HG03025 (cell line): ENCODE measurements around the gene PLCB1.
A peak's percentile ranks its signal among the peaks of the same experiment; 100 is the strongest.

Experiments used
- ATAC-seq: cut with Tn5 transposase; IDR thresholded peaks from one replicate; pipeline ENCODE4 v1.9.1; 2021; ENCODE audit warnings: mild to moderate bottlenecking, moderate library complexity; ENCODE audit not compliant: unreplicated experiment, low FRiP score

Gene PLCB1

GRCh38 chr20:8390037-8390433, 258.0 kb downstream of the PLCB1 start:
- ATAC-seq: no peak

GRCh38 chr20:8390500-8390899, 258.4 kb downstream of the PLCB1 start:
- no peak for ATAC-seq

GRCh38 chr20:8393381-8393780, 261.3 kb downstream of the PLCB1 start:
- no peak for ATAC-seq

DNA sequence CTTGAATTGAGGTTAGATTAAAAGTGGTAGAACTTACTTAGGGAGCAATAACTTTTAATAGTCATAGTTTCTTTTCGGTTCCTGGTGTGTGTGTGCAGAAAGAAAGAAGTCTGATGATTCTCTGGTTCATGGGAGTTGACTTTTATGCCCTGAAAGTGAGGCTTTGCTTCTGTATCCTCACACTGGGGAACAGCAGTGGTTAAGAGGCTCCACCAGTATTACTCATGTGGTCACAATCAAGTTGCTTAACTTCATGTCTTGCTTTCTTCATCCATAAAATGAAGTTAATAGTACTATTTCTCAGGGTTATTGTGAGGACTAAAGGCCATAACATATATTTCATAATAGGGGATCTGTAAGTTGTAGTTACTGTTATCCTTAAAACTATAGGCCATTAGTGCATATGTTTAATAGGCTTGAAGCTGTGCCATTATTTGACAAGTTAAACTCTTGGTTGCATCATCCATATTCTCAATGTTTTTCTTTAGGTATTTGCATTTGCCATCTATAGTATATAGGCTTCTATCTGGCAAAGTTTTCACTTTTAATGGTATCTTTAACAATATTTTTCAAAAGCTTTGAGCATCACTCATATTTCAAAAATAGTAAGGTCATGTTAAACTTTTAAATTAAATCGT, 262.4 kb downstream of the PLCB1 start:
- ATAC-seq: peak; percentile 67

DNA sequence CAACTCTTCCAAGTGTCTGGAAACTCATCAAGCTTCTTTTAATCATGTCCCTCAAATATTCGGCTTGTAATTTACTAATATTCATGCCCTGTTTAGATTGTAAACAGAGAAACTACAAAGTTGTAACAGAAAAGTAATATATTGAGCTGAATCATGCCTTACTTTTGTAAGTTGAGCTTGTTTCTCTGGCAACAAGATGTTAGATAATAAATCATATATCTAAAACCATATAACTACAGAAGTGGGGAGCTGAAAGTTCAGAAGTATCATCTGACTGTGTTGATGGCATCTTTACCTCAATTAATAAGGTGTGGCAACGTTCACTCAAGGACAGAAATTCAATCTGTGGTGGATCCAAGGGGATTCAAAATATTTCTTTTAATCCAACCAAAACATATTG, 263.9 kb downstream of the PLCB1 start:
- ATAC-seq: no peak

- no peak for ATAC-seq
These were observed 266.4 kb downstream of the PLCB1 start for GRCh38 chr20:8398263-8399051.

- peak; percentile 98 for ATAC-seq
These were observed 267.9 kb downstream of the PLCB1 start for GRCh38 chr20:8399947-8400346.

DNA sequence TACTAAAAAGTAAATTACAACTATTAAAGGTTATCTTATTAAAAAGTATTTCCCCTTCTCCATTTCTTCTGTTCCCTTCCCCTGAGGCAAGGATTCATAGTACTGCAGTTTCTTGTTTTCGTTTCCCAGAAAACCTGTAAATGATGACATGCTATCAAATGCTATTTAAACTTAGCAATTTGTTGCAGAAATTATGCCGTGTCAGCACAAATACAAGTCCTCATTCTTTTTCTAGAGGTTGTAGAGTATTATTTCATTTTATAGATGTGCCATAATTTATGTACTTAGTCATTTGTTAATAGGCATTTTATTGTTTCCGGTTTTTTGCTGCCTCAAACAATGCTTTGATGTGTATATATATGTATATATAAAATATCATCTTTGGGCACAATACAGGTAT, 268.4 kb downstream of the PLCB1 start:
- ATAC-seq: no peak

DNA sequence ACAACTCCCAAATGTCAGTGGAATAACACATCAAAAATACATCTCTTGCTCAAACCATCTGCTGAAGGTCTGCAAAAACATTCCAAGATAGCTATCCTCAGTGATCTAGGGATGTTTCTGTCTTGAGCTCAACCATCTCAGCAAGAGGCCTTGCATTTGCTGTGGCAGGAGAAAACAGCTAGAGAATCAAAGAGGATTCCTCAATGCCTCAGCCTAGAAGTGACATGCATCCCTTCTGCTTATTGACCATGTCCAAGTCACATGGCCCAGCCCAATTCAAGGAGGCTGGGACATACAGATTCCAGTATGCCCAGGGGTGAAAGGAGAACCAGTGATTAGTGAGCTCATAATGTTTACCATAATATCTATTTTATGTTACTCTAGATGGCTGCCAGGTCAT, 269.5 kb downstream of the PLCB1 start:
- no peak for ATAC-seq

- ATAC-seq: no peak
These were observed 270.7 kb downstream of the PLCB1 start for GRCh38 chr20:8402798-8403197.

DNA sequence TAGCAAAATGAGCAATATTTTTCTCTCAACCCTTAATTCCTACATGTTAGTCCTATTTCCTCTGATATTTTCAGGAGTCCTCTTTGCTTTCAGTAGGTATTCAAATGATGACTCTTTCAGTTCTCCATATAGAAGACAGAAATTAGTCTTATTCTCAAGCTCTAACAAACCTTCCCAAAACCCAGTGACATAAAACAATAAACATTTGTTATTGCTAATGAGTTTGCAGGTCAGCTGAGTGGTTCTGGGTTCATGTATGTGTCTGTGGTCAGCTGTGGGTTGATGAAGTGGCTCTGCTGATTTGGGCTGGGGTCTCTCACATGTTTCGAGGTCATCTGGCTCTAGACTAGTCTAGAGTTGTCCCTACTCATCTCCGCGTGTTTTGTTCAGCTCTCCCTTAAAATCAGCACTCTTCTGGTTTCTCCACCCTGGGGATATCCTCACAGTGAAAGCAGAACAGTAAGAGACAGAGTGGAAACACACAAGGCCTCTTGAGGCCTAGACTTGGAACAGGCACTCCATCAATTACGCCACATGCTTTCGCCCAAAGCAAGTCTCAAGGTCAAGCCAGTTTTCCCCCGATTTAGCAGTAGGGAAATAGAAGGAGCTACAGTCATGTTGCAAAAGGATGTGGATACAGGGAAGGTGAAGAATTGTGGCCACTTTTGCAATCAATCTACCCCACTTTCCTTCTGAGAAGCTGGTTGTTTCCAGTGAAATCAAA, 273.0 kb downstream of the PLCB1 start:
- no peak for ATAC-seq

DNA sequence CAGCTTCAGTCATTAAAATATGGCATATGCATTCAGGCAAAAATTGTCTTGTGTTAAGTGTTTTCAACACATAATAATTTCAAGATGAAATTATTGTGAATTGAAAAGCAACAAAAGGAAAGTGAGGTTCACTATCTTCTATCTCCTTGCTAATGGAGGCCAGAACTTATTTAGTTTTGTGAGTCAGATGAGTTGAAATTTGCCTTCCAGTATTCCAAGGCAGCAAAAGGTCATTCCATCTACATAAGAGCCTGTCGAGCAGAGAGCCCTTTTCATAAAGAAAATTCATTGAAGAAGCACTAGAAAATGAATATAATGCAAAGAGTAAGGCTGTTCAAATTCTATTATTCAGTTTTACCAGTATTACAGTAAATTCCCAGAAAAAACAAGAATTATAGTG, 274.3 kb downstream of the PLCB1 start:
- no peak for ATAC-seq

DNA sequence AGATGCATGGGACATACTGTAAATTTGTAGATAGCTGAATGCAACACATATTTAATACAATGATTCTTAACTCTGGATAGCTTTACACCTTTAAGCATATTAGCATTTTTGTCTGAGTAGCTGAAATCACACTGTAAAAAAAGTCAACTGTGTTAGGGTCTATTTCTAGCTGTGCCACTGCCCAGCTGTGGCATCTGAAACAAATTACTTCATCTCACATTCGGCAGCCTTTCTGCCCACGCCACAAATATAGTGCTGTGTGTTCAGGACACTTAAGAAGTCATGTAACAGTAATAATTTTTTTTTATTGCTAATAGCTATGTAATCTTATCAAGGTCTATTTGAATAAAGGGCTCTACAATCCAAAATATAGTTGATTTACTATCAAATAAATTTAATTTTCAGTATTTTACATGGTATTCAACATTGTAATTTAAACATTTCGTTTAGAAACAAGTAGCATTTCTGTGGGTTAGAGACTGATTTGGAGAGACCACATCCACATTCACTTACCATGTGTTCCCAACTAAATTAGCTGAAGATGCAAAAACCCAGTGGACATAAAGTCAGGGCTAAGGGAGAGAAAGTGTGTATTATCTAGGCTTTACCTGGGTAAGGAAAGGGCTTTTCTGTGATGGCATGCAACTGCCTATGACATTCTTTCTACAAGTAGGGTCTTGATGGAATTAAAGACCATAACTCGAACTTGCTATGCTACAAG, 276.7 kb downstream of the PLCB1 start:
- no peak for ATAC-seq

GRCh38 chr20:8413691-8414090, 281.6 kb downstream of the PLCB1 start:
- ATAC-seq: no peak

- no peak for ATAC-seq
These were observed 282.7 kb downstream of the PLCB1 start for GRCh38 chr20:8414586-8415274.

GRCh38 chr20:8421981-8422380, 289.9 kb downstream of the PLCB1 start:
- ATAC-seq: no peak

DNA sequence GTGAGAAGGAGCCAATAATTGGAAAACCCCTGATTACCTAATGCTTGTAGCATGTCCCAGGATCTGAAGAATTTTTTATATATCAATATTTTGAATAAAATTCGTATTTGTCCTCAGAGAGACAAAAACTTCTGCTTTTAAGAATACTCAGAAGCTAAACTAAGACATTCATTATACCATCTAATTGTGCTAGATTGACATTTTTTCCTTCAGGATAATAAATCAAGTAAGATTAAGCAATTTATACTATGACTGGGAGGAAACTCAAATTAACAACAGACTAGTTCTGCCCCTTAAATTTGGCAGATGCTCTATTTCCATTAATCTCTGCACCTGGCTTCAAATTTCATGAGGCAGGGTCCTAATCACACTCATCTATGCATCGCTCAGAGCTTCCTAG, 291.4 kb downstream of the PLCB1 start:
- ATAC-seq: no peak

DNA sequence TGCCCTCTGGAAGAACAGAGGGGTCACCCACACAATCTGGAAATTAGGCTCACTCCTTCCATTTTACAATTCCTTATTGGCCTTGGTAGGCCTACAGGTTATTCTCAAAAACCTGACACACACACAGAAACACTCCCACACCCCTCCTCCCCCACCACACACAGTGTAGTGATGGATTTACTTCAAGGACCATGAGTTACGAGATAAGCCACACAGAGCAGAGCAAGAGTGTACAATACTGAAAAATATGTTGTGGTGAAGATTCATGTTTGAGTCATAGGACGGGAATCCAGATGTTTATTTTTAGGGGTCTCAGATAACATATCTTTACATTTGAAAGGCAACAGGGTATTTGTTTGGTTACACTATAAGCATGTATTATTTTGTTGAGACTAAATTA, 291.9 kb downstream of the PLCB1 start:
- no peak for ATAC-seq

DNA sequence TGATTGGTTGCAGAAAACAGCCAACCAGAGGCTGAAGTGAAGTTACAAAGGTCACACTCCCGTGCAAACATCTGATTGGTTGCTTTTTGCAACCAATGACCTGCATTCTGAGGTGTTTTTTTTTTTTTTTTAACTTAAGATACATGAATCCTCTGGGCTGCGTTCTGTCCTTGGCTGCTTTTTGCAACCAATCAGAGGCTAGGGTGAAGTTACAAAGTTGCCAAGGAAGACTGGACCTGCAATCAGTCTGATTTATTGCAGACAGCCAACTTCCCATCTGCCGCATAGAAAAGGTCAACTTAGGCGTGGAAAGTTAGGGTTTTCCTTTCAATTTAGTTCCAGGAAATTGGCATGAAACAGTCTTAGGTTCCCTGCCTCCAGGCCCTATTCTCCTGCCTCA, 292.9 kb downstream of the PLCB1 start:
- ATAC-seq: no peak

DNA sequence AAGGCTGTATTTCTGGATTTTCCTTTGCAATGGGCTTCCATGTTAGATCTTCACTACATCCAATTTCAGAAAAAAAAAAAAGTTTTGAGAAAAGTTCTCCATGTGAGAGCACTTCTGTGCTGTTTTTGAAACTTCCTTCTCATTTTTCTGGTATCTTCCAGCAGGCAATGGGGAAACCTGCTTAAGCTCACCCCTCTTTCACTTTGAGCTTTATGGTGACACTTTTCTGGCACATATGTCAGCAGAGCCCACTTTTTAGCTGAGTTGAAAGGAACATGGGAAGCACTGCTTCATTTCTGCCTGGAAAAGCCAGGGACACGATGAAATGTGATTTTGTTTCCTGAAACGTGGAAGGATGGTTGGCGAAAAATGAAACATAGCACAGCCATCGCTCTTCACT, 293.7 kb downstream of the PLCB1 start:
- ATAC-seq: no peak
